B cell (primary cell): Measurements from ENCODE around the gene CCDC144A. TPM values are rescaled to one million over a fixed set of nuclear protein-coding genes. Genes with fewer than 3 reads are reported as not detected.
"Not testable (repeated sequence)": the region's sequence is repeated elsewhere in the genome, so short reads cannot be mapped to it uniquely, and the experiment has no call there.

Experiments used
- ATAC-seq: fragments of 200-7000 bp; cut with Tn5 transposase; one replicate; pipeline ENCODE4 v1.10.0; 2021; ENCODE audit warnings: low read depth, mild to moderate bottlenecking, moderate number of reproducible peaks, moderate library complexity
- CTCF ChIA-PET: fragments of 350-600 bp; sonication (Branson Sonifier 250); formaldehyde crosslinking; loops from one replicate; lab custom pipeline; 2021; ENCODE audit warnings: antibody characterized with exemption, inconsistent platforms; lab: Charles Lee
- POLR2A ChIA-PET: fragments of 350-600 bp; sonication (Branson Sonifier 250); formaldehyde crosslinking; loops from one replicate; lab custom pipeline; 2021; ENCODE audit warnings: antibody characterized with exemption; lab: Charles Lee
- DNase-seq: peaks from one replicate; pipeline ENCODE4 v3.0.0; 2013
- H2AFZ ChIP-seq: 2 replicates; pipeline ENCODE4 v1.6.1; 2012; ENCODE audit warnings: mild to moderate bottlenecking, low read depth, low read length; ENCODE audit not compliant: insufficient read depth, poor library complexity, severe bottlenecking
- H3K27ac ChIP-seq, 2 donors: 1 replicate in 1 of 2; 2 replicates in 1 of 2; pipeline ENCODE4 v1.5.1; 2012 to 2013; ENCODE audit warnings: low read length in 2 of 2, mild to moderate bottlenecking in 2 of 2, moderate library complexity in 1 of 2
- H3K27me3 ChIP-seq, 4 experiments: fragments of 200-600 bp in 1 of 4; sonication (generic) in 1 of 4; replicated peaks in 1 of 4; 1 replicate in 2 of 4; 2 replicates in 2 of 4; pipeline versions ENCODE4 v1.6.1 to v1.7.0; 2013 to 2016; ENCODE audit warnings: low read length in 3 of 4, mild to moderate bottlenecking in 2 of 4, mixed read lengths in 1 of 4, moderate library complexity in 1 of 4; ENCODE audit not compliant: insufficient read depth in 4 of 4, control insufficient read depth in 3 of 4; ENCODE audit errors: control extremely low read depth in 1 of 4
- H3K36me3 ChIP-seq, 2 experiments: replicated peaks in 1 of 2; 1 replicate in 1 of 2; 2 replicates in 1 of 2; pipeline versions ENCODE4 v1.6.1 to v1.7.1; 2013; ENCODE audit warnings: low read length in 1 of 2; ENCODE audit not compliant: insufficient read depth in 2 of 2, control insufficient read depth in 1 of 2; ENCODE audit errors: control extremely low read depth in 1 of 2, extremely low read depth in 1 of 2
- H3K4me1 ChIP-seq, 2 donors: fragments of 200-600 bp in 1 of 2; sonication (generic) in 1 of 2; 1 replicate in 1 of 2; 2 replicates in 1 of 2; pipeline versions ENCODE4 v1.5.1 to v1.6.1; 2013 to 2017; ENCODE audit warnings: low read length in 2 of 2; ENCODE audit not compliant: control insufficient read depth in 2 of 2, insufficient read depth in 2 of 2
- H3K4me2 ChIP-seq: replicated peaks from 2 replicates; pipeline ENCODE3; 2012; ENCODE audit warnings: mild to moderate bottlenecking, low read depth, low read length; ENCODE audit not compliant: poor library complexity, severe bottlenecking
- H3K4me3 ChIP-seq, 5 experiments: fragments of 200-600 bp in 1 of 5; sonication (generic) in 1 of 5; 1 replicate in 3 of 5; 2 replicates in 2 of 5; pipeline versions ENCODE4 v1.5.1 to v1.7.0; 2011 to 2016; ENCODE audit warnings: low read length in 4 of 5, mild to moderate bottlenecking in 4 of 5, low read depth in 2 of 5, control low read depth in 1 of 5, moderate library complexity in 1 of 5; ENCODE audit not compliant: insufficient read depth in 1 of 5; ENCODE audit errors: control extremely low read depth in 1 of 5, extremely low read depth in 1 of 5
- H3K79me2 ChIP-seq: fragments of 200-600 bp; sonication (generic); one replicate; pipeline ENCODE4 v1.6.0; 2016; ENCODE audit warnings: low read length; ENCODE audit not compliant: control insufficient read depth, insufficient read depth
- H3K9ac ChIP-seq: fragments of 200-600 bp; sonication (generic); 2 replicates; pipeline ENCODE4 v1.6.1; 2017; ENCODE audit warnings: mild to moderate bottlenecking, low read length, moderate library complexity
- H3K9me3 ChIP-seq, 3 donors: one replicate each; pipeline versions ENCODE4 v1.6.1 to v1.7.1; 2013; ENCODE audit warnings: low read length in 2 of 3; ENCODE audit not compliant: control insufficient read depth in 2 of 3, insufficient read depth in 1 of 3; ENCODE audit errors: control extremely low read depth in 1 of 3
- H4K20me1 ChIP-seq: 2 replicates; pipeline ENCODE4 v1.6.0; 2012; ENCODE audit warnings: mild to moderate bottlenecking, low read length; ENCODE audit not compliant: insufficient read depth, control insufficient read depth, poor library complexity, severe bottlenecking
- H3K27ac Mint-ChIP-seq: one replicate; pipeline ENCODE4 v1.8.0; 2021; ENCODE audit warnings: mixed read lengths
- H3K27me3 Mint-ChIP-seq: one replicate; pipeline ENCODE4 v1.8.0; 2021; ENCODE audit warnings: mixed read lengths
- H3K4me1 Mint-ChIP-seq: one replicate; pipeline ENCODE4 v1.8.0; 2021; ENCODE audit warnings: mixed read lengths
- H3K4me3 Mint-ChIP-seq: one replicate; pipeline ENCODE4 v1.8.0; 2021; ENCODE audit warnings: mixed read lengths
- H3K9me3 Mint-ChIP-seq: one replicate; pipeline ENCODE4 v1.8.0; 2022; ENCODE audit warnings: mixed read lengths; ENCODE audit not compliant: insufficient read depth
- EZH2 ChIP-seq: IDR thresholded peaks from 2 replicates; pipeline ENCODE4 v1.6.1; 2012; ENCODE audit warnings: borderline replicate concordance, low read depth, mild to moderate bottlenecking, moderate library complexity, low read length; ENCODE audit not compliant: insufficient read depth, poor library complexity, severe bottlenecking
- WGBS: methylation state at CpG from one replicate; pipeline ENCODE4 v1.1.5; 2013; ENCODE audit warnings: missing lambda C conversion rate; ENCODE audit not compliant: insufficient coverage; 5-methylcytosine and 5-hydroxymethylcytosine counted together
- intact Hi-C: fragments of 100-400 bp; cut with micrococcal nuclease; formaldehyde crosslinking; loops from one replicate; pipeline ENCODE4 v1.10.0; 2022
- polyA plus RNA-seq: library from polyadenylated mRNA; depleted of rRNA; stranded (reverse); fragments of >200 nt; gene quantifications from 2 replicates; pipeline ENCODE4 v1.2.3, GENCODE V29; 2012
- total RNA-seq, 2 donors: library from RNA; stranded (reverse); fragments of 120-200 nt in 1 of 2; gene quantifications; 1 replicate in 1 of 2; 2 replicates in 1 of 2; pipeline versions ENCODE4 v1.2.3 to v1.2.4, GENCODE V29; 2013 to 2022
- TF ChIP-seq, protein P1 (sequence below): fragments of 200-600 bp; IDR thresholded peaks from one replicate; pipeline ENCODE4 v1.8.0; 2022; ENCODE audit warnings: antibody characterized with exemption, mild to moderate bottlenecking

Gene CCDC144A
- total and polyA plus RNA-seq, 2 donors (not counting 1 experiment from before 2014, with no cell fraction given) = 4.8 TPM; not detected in 1

DNA sequence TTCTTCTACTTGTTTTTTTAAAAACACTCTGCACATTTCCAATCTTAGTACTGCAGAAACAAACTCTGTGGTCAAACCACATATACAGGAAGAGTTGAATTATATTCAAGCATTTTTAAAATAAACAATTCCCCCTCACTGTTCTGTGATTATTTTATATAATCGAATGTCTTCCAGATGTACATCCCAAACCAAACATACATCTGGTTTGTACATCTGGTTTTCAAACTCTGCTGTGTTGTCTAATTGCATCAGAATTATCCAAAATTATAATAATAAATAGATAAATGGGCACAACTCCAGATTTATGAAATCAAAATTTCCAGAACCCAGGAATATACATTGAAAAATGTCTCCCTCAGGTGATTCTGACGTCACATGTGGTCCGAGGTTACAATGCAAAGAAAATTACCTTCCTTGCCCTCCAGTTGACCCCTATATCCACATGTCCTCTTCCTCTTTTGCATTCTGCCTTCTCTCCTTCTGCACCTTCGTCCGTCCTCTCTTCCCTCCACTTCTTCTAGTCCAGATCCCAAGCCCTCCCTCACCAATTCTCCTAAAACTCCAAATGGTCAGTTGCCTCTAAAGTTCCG is 13.3 kb upstream of the CCDC144A start:
- CTCF ChIA-PET = no interaction called here
- WGBS = 87% methylated on average over 4 of the region's 6 CpGs
- Histone ChIP-seq H2AFZ (no peak overlapping the region), H3K9ac (no peak overlapping the region), H3K36me3 (no peaks in the 10 kb centered on the region), H3K27me3 (no peaks in the 10 kb centered on the region), H3K4me1 (no peaks in the 10 kb centered on the region), H3K4me3 (no peak overlapping the region), H4K20me1 (no peaks in the 10 kb centered on the region), H3K27ac (no peak overlapping the region), H3K9me3 (no peaks in the 10 kb centered on the region), H3K4me2 (no peak overlapping the region), H3K79me2 (no peaks in the 10 kb centered on the region)
- DNase-seq (no peak), ATAC-seq (no peak)
- Mint-ChIP-seq H3K4me1 (no peaks in the 10 kb centered on the region), H3K27ac (no peak overlapping the region), H3K27me3 (peaks cover 22% of the 10 kb centered on the region), H3K4me3 (no peak overlapping the region), H3K9me3 (no peaks in the 10 kb centered on the region)
- POLR2A ChIA-PET = no interaction called here
- intact Hi-C loops = no loop called here
- TF ChIP-seq, protein P1, sequence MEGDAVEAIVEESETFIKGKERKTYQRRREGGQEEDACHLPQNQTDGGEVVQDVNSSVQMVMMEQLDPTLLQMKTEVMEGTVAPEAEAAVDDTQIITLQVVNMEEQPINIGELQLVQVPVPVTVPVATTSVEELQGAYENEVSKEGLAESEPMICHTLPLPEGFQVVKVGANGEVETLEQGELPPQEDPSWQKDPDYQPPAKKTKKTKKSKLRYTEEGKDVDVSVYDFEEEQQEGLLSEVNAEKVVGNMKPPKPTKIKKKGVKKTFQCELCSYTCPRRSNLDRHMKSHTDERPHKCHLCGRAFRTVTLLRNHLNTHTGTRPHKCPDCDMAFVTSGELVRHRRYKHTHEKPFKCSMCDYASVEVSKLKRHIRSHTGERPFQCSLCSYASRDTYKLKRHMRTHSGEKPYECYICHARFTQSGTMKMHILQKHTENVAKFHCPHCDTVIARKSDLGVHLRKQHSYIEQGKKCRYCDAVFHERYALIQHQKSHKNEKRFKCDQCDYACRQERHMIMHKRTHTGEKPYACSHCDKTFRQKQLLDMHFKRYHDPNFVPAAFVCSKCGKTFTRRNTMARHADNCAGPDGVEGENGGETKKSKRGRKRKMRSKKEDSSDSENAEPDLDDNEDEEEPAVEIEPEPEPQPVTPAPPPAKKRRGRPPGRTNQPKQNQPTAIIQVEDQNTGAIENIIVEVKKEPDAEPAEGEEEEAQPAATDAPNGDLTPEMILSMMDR = no peak
- TF ChIP-seq EZH2 = no peak

DNA sequence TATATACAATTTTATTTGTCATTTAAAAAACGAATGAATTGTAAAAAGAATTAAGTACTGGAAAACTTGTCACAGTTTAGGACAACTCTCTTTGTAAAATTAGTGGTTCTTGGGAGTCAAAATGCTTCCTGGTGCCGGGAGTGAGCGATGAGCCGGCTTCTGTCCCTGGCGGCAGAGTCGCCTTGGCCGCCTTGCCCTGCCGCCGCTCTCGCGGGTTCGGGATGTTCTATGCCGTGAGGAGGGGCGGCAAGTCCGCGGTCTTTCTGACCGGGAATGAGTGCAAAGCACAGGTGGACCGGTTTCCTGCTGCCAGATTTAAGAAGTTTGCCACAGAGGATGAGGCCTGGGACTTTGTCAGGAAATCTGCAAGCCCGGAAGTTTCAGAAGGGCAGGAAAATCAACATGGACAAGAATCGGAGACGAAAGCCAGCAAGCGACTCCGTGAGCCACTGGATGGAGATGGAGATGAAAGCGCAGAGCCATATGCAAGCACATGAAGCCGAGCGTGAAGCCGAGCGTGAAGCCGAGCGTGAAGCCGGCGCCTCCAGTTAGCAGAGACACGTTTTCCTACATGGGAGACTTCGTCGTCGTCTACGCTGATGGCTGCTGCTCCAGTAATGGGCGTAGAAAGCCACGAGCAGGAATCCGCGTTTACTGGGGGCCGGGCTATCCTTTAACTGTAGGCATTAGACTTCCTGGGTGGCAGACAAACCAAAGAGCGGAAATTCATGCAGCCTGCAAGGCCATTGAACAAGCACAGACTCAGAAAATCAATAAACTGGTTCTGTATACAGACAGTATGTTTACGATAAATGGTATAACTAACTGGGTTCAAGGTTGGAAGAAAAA is 6.5 kb upstream of the CCDC144A start:
- H4K20me1 ChIP-seq, H3K9me3 Mint-ChIP-seq, H3K27ac Mint-ChIP-seq, H3K9ac ChIP-seq, H3K36me3 ChIP-seq, H3K4me2 ChIP-seq, H3K27me3 ChIP-seq, H2AFZ ChIP-seq, H3K4me3 Mint-ChIP-seq, DNase-seq, H3K4me1 Mint-ChIP-seq, H3K27ac ChIP-seq, H3K79me2 ChIP-seq, POLR2A ChIA-PET, H3K4me3 ChIP-seq, H3K4me1 ChIP-seq, CTCF ChIA-PET, H3K9me3 ChIP-seq, ATAC-seq, intact Hi-C loops: not testable (repeated sequence)
- H3K27me3 Mint-ChIP-seq = peaks cover 22% of the 10 kb centered on the region
- whole genome bisulfite sequencing = 48% methylated on average over 42 of the region's 44 CpGs

DNA sequence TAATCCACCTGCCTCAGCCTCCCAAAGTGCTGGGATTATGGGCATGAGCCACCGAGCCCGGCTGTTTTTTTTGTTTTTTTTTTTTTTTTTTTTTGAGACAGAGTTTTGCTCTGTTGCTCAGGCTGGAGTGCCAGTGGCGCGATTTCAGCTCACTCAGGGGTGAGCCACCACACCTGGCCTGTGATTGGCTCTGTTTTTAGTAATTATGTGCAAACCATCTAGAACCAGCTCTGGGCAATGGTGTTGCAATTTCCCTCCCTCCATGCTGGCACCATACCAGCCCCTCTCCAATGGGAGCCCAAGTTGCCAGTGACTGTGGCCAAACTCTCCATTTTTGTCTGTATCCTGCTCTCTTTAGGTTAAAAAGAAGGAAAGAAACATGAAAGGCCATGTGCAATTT is 4.0 kb upstream of the CCDC144A start:
- intact Hi-C loops = not testable (repeated sequence)

More for the DNA sequence above, 4.0 kb upstream of the CCDC144A start:
- H4K20me1 ChIP-seq, H3K9me3 ChIP-seq, DNase-seq, H3K9me3 Mint-ChIP-seq, H3K27ac Mint-ChIP-seq, H3K79me2 ChIP-seq, H3K4me3 ChIP-seq, H3K4me1 Mint-ChIP-seq, H2AFZ ChIP-seq, CTCF ChIA-PET, H3K27ac ChIP-seq, H3K4me3 Mint-ChIP-seq, ATAC-seq, H3K4me2 ChIP-seq, H3K4me1 ChIP-seq, POLR2A ChIA-PET, H3K27me3 ChIP-seq, H3K9ac ChIP-seq, H3K36me3 ChIP-seq: not testable (repeated sequence)
- peaks cover 19% of the 10 kb centered on the region for H3K27me3 Mint-ChIP-seq
- WGBS = no CpG with 5 or more reads among the region's 4 CpGs
